Karpas-422 (cell line): ENCODE measurements around the gene HJURP. TPM values are rescaled to one million over a fixed set of nuclear protein-coding genes. Genes with fewer than 3 reads are reported as not detected.

Experiments
- DNase-seq: peaks from one replicate; pipeline ENCODE4 v3.0.0-alpha.2; 2015
- H2AFZ ChIP-seq: fragments of 200-600 bp; sonication (generic); 2 replicates; pipeline ENCODE4 v1.6.1; 2014; ENCODE audit warnings: antibody characterized with exemption, low read length, mixed read lengths
- H3K27ac ChIP-seq: fragments of 200-600 bp; sonication (generic); 2 replicates; pipeline ENCODE4 v1.5.1; 2014; ENCODE audit warnings: mild to moderate bottlenecking, low read length, moderate library complexity
- H3K27me3 ChIP-seq: fragments of 200-600 bp; sonication (generic); 2 replicates; pipeline ENCODE4 v1.6.1; 2014; ENCODE audit warnings: low read length, mixed read lengths
- H3K36me3 ChIP-seq: fragments of 200-600 bp; sonication (generic); 2 replicates; pipeline ENCODE4 v1.6.1; 2014; ENCODE audit warnings: low read length, mixed read lengths; ENCODE audit not compliant: insufficient read depth
- H3K4me1 ChIP-seq: fragments of 200-600 bp; sonication (generic); 2 replicates; pipeline ENCODE4 v1.6.1; 2014; ENCODE audit warnings: mild to moderate bottlenecking, low read length, mixed read lengths
- H3K4me2 ChIP-seq: fragments of 200-600 bp; sonication (generic); 2 replicates; pipeline ENCODE4 v1.6.1; 2014; ENCODE audit warnings: low read length, low read depth, mild to moderate bottlenecking; ENCODE audit not compliant: poor library complexity, severe bottlenecking
- H3K4me3 ChIP-seq: fragments of 200-600 bp; sonication (generic); 2 replicates; pipeline ENCODE4 v1.5.1; 2014; ENCODE audit warnings: mild to moderate bottlenecking, antibody characterized with exemption, low read length, mixed read lengths
- H3K79me2 ChIP-seq: fragments of 200-600 bp; sonication (generic); 2 replicates; pipeline ENCODE4 v1.6.1; 2014; ENCODE audit warnings: mild to moderate bottlenecking, low read length, mixed read lengths
- H3K9ac ChIP-seq: fragments of 200-600 bp; sonication (generic); 2 replicates; pipeline ENCODE4 v1.6.0; 2014; ENCODE audit warnings: low read length
- H3K9me2 ChIP-seq: fragments of 200-600 bp; sonication (generic), shearing (Covaris generic); replicated peaks from 2 replicates; pipeline ENCODE4 v1.6.0; 2014; ENCODE audit warnings: mild to moderate bottlenecking, low read length, moderate library complexity; ENCODE audit not compliant: insufficient read depth
- H3K9me3 ChIP-seq: fragments of 300-700, 200-600 bp; sonication (generic); 2 replicates; pipeline ENCODE4 v1.6.1; 2014; ENCODE audit warnings: low read length, mixed read lengths
- H4K20me1 ChIP-seq: fragments of 200-600 bp; sonication (generic); 2 replicates; pipeline ENCODE4 v1.6.1; 2014; ENCODE audit warnings: mild to moderate bottlenecking, antibody characterized with exemption, low read length, low read depth; ENCODE audit not compliant: insufficient read depth
- total RNA-seq: library from RNA; depleted of rRNA; stranded (reverse); fragments of >200 nt; shearing (Covaris generic); gene quantifications from 2 replicates; pipeline ENCODE4 v1.2.3, GENCODE V29; 2014; ENCODE audit warnings: low replicate concordance

The HJURP gene
- total RNA-seq, 1 experiment from 2014 or later, result 29.0 TPM

GRCh38 chr2:233811087-233811486, 43.2 kb downstream of the HJURP start:
- no peak overlapping the region for H3K4me3 ChIP-seq
- no peak overlapping the region for H3K9ac ChIP-seq

DNA sequence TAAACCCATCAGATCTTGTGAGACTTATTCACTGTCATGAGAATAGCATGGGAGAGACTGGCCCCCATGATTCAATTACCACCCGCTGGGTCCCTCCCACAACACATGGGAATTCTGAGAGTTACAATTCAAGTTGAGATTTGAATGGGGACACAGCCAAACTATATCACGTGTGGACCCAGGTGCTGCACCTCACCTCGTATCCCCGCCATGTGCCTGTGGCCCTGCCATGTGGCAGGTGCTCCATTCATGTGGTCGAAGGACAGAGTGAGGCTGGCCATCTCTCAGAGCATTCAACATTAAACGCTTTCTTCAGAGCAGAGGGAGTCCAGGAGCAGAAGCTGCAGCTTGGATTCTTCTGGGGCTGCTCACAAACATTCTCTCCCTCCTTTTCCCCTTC, 44.0 kb downstream of the HJURP start:
- Histone ChIP-seq H3K27ac (no peak overlapping the region), H2AFZ (no peak overlapping the region), H3K9me3 (no peaks in the 10 kb centered on the region), H4K20me1 (no peaks in the 10 kb centered on the region), H3K4me1 (peaks cover 33% of the 10 kb centered on the region), H3K36me3 (no peaks in the 10 kb centered on the region), H3K9ac (no peak overlapping the region), H3K27me3 (no peaks in the 10 kb centered on the region; the same call in 1 of the 2 replicates), H3K4me3 (no peak overlapping the region), H3K9me2 (no peaks in the 10 kb centered on the region), H3K79me2 (no peaks in the 10 kb centered on the region), H3K4me2 (no peak overlapping the region)
- DNase-seq, result no peak

More at GRCh38 chr2:233811087-233811486, 43.2 kb downstream of the HJURP start:
- Histone ChIP-seq H3K79me2 (no peaks in the 10 kb centered on the region), H3K27me3 (no peaks in the 10 kb centered on the region; the same call in 1 of the 2 replicates), H3K4me1 (peaks cover 31% of the 10 kb centered on the region), H3K9me3 (no peaks in the 10 kb centered on the region), H3K36me3 (no peaks in the 10 kb centered on the region), H3K9me2 (no peaks in the 10 kb centered on the region), H3K4me2 (no peak overlapping the region), H4K20me1 (no peaks in the 10 kb centered on the region), H3K27ac (no peak overlapping the region), H2AFZ (no peak overlapping the region)
- no peak for DNase-seq

- H3K79me2 ChIP-seq, result no peaks in the 10 kb centered on the region
- H3K36me3 ChIP-seq, result no peaks in the 10 kb centered on the region
- no peaks in the 10 kb centered on the region for H4K20me1 ChIP-seq
- H3K4me3 ChIP-seq, result no peak overlapping the region
- no peaks in the 10 kb centered on the region for H3K9me2 ChIP-seq
- no peak overlapping the region for H3K27ac ChIP-seq
- DNase-seq, result no peak
- H2AFZ ChIP-seq, result no peak overlapping the region
- H3K4me1 ChIP-seq, result peaks cover 19% of the 10 kb centered on the region
- no peak overlapping the region for H3K4me2 ChIP-seq
- H3K9ac ChIP-seq, result no peak overlapping the region
- no peaks in the 10 kb centered on the region; the same call in 1 of the 2 replicates for H3K27me3 ChIP-seq
- no peaks in the 10 kb centered on the region for H3K9me3 ChIP-seq
Measured at GRCh38 chr2:233807966-233808935, 46.1 kb downstream of the HJURP start.

DNA sequence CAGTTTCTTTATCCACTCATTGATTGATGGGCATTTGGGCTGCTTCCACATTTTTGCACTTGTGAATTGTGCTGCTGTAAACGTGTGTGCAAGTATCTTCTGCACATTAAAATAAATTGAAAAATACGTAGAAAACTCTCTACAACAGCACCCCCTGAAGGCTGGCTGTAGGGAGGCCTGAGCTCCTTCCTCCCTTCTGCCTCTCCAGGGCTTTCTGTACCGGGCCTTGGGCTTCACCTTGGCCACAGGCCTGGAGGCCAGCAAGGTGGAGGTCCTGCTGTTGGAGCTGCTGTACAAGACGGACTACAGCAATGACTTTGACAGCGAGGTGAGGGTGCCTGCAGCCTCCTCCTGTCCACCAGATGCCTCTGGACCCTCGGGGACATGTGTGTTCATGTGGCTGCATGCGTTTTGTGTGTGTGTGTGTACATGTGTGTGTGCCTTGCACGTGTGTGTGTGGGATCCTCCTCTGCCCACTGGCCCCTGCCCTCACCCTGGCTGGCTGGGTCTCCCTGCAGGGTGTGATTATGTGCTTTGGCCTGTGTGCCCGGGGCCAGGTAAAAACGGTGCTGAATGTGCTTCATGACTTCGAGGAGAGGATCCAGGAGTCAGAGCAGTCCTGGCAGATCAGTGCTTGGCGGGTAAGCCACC, 47.0 kb downstream of the HJURP start:
- H3K4me1 ChIP-seq, result peaks cover 20% of the 10 kb centered on the region
- no peak overlapping the region for H3K9ac ChIP-seq
- no peaks in the 10 kb centered on the region for H3K36me3 ChIP-seq
- no peak overlapping the region for H3K4me3 ChIP-seq
- no peaks in the 10 kb centered on the region for H3K79me2 ChIP-seq
- no peaks in the 10 kb centered on the region for H4K20me1 ChIP-seq
- no peak overlapping the region for H2AFZ ChIP-seq
- no peaks in the 10 kb centered on the region for H3K9me3 ChIP-seq
- no peaks in the 10 kb centered on the region for H3K9me2 ChIP-seq
- H3K27me3 ChIP-seq, result no peaks in the 10 kb centered on the region; the same call in 1 of the 2 replicates
- peak; percentile 65 for DNase-seq
- H3K27ac ChIP-seq, result no peak overlapping the region
- no peak overlapping the region for H3K4me2 ChIP-seq

- Histone ChIP-seq H3K36me3 (no peaks in the 10 kb centered on the region), H4K20me1 (no peaks in the 10 kb centered on the region), H3K4me3 (no peak overlapping the region), H3K9me3 (no peaks in the 10 kb centered on the region), H3K27me3 (no peaks in the 10 kb centered on the region; the same call in 1 of the 2 replicates), H3K4me1 (peaks cover 43% of the 10 kb centered on the region), H3K4me2 (no peak overlapping the region), H3K9me2 (no peaks in the 10 kb centered on the region), H3K79me2 (no peaks in the 10 kb centered on the region), H2AFZ (no peak overlapping the region), H3K9ac (no peak overlapping the region), H3K27ac (no peak overlapping the region)
- no peak for DNase-seq
Measured at GRCh38 chr2:233803994-233804393, 50.3 kb downstream of the HJURP start.

DNA sequence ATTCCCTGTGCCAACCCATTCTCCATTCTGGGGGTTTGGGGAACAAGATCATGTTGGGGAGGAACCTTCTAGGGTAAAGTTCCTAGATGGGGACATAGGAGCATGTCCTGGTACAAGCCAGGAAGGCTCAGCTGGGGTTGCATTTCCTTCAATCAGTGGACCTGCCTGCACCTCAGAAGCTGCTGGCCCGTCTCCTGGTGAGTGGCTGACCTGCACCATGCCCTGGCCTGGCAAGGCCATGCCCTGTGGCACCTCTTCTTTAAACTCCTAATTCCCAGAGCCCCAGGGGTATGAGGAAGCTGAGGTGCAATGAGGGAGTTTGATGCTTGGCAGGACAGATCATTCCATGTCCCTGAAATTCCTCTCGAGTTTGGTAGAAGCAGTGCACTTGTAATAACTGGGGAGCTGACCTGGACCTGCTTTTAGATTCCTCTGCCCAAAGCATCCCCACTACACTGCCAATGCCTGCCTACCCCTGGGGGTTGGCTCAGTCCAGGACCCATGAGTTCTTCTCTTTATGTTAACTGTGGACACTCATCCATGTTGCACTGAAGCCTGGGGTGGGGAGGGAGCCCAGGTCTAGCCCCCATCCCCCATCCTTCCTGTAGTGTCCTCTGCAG, 50.9 kb downstream of the HJURP start:
- no peaks in the 10 kb centered on the region for H3K9me3 ChIP-seq
- H3K79me2 ChIP-seq, result no peaks in the 10 kb centered on the region

GRCh38 chr2:233802132-233802815, 52.1 kb downstream of the HJURP start:
- H3K4me2 ChIP-seq, result peak overlapping the region; percentile 56
- peak overlapping the region; percentile 5; the same call in 1 of the 2 replicates for H3K4me3 ChIP-seq
- H3K9ac ChIP-seq, result peak overlapping the region; percentile 32; the same call in 1 of the 2 replicates
- H2AFZ ChIP-seq, result no peak overlapping the region
- H4K20me1 ChIP-seq, result no peaks in the 10 kb centered on the region
- H3K79me2 ChIP-seq, result no peaks in the 10 kb centered on the region
- no peak for DNase-seq
- H3K27me3 ChIP-seq, result no peaks in the 10 kb centered on the region; the same call in 1 of the 2 replicates
- no peaks in the 10 kb centered on the region for H3K36me3 ChIP-seq
- no peaks in the 10 kb centered on the region for H3K9me2 ChIP-seq
- H3K27ac ChIP-seq, result no peak overlapping the region
- peaks cover 43% of the 10 kb centered on the region for H3K4me1 ChIP-seq
- H3K9me3 ChIP-seq, result no peaks in the 10 kb centered on the region

More for the DNA sequence above, 50.9 kb downstream of the HJURP start:
- Histone ChIP-seq H3K4me2 (no peak overlapping the region), H4K20me1 (no peaks in the 10 kb centered on the region), H2AFZ (no peak overlapping the region), H3K27me3 (no peaks in the 10 kb centered on the region; the same call in 1 of the 2 replicates), H3K27ac (no peak overlapping the region), H3K4me1 (peaks cover 43% of the 10 kb centered on the region), H3K9me2 (no peaks in the 10 kb centered on the region), H3K36me3 (no peaks in the 10 kb centered on the region), H3K9ac (no peak overlapping the region), H3K4me3 (no peak overlapping the region)
- DNase-seq, result no peak
